Astrocyte (in vitro differentiated cells and primary cell): ENCODE results near the gene GMDS. TPM values are rescaled to one million over a fixed set of nuclear protein-coding genes. Genes with fewer than 3 reads are reported as not detected.

Experiments used
- DNase-seq: peaks from one replicate; pipeline ENCODE4 v3.0.0-alpha.2; 2010; ENCODE audit warnings: low read depth
- FAIRE-seq: peaks from 2 replicates; lab custom pipeline; 2011; peaks lifted over from hg19 to GRCh38; lab: Jason Lieb, UNC
- H2AFZ ChIP-seq: 2 replicates; pipeline ENCODE4 v1.6.0; 2012; ENCODE audit warnings: low read depth, low read length, inconsistent platforms
- H3K27ac ChIP-seq: 2 replicates; pipeline ENCODE4 v1.5.1; 2011; ENCODE audit warnings: low read depth, low read length, inconsistent platforms
- H3K27me3 ChIP-seq: 2 replicates; pipeline ENCODE4 v1.6.0; 2011; ENCODE audit warnings: low read length, inconsistent platforms; ENCODE audit not compliant: insufficient read depth
- H3K36me3 ChIP-seq: 2 replicates; pipeline ENCODE4 v1.5.1; 2011; ENCODE audit warnings: low read length, inconsistent platforms; ENCODE audit not compliant: insufficient read depth
- H3K4me1 ChIP-seq: 2 replicates; pipeline ENCODE4 v1.5.1; 2011; ENCODE audit warnings: low read length, inconsistent platforms; ENCODE audit not compliant: insufficient read depth
- H3K4me2 ChIP-seq: 2 replicates; pipeline ENCODE4 v1.6.0; 2012; ENCODE audit warnings: low read length, inconsistent platforms
- H3K4me3 ChIP-seq: 2 replicates; pipeline ENCODE4 v1.5.1; 2011; ENCODE audit warnings: low read depth, mild to moderate bottlenecking, low read length, inconsistent platforms; ENCODE audit not compliant: insufficient read depth
- H3K79me2 ChIP-seq: 2 replicates; pipeline ENCODE4 v1.6.0; 2012; ENCODE audit warnings: mild to moderate bottlenecking, low read length, inconsistent platforms; ENCODE audit not compliant: insufficient read depth
- H3K9ac ChIP-seq: 2 replicates; pipeline ENCODE4 v1.6.0; 2012; ENCODE audit warnings: mild to moderate bottlenecking, low read length, inconsistent platforms
- H3K9me3 ChIP-seq: 2 replicates; pipeline ENCODE4 v1.5.1; 2012; ENCODE audit warnings: low read depth, mild to moderate bottlenecking, low read length, inconsistent platforms; ENCODE audit not compliant: insufficient read depth
- H4K20me1 ChIP-seq: 2 replicates; pipeline ENCODE4 v1.6.0; 2012; ENCODE audit warnings: low read length, inconsistent platforms; ENCODE audit not compliant: insufficient read depth
- H3K27ac Mint-ChIP-seq: one replicate; pipeline ENCODE4 v1.8.0; 2021; ENCODE audit warnings: mild to moderate bottlenecking, mixed read lengths; ENCODE audit not compliant: unreplicated experiment
- H3K27me3 Mint-ChIP-seq: one replicate; pipeline ENCODE4 v1.8.0; 2021; ENCODE audit warnings: low read depth, mixed read lengths; ENCODE audit not compliant: unreplicated experiment
- H3K36me3 Mint-ChIP-seq: one replicate; pipeline ENCODE4 v1.8.0; 2021; ENCODE audit warnings: low read depth, mixed read lengths; ENCODE audit not compliant: unreplicated experiment
- H3K4me1 Mint-ChIP-seq: one replicate; pipeline ENCODE4 v1.8.0; 2021; ENCODE audit warnings: low read depth, mixed read lengths; ENCODE audit not compliant: unreplicated experiment
- H3K4me3 Mint-ChIP-seq: one replicate; pipeline ENCODE4 v1.8.0; 2021; ENCODE audit warnings: mild to moderate bottlenecking, moderate library complexity, mixed read lengths; ENCODE audit not compliant: unreplicated experiment
- H3K9me3 Mint-ChIP-seq: one replicate; pipeline ENCODE4 v1.8.0; 2021; ENCODE audit warnings: mild to moderate bottlenecking, mixed read lengths; ENCODE audit not compliant: unreplicated experiment
- CTCF ChIP-seq: IDR thresholded peaks from 2 replicates; pipeline ENCODE4 v1.5.1; 2011; ENCODE audit warnings: low read depth, mild to moderate bottlenecking, inconsistent platforms, low read length, moderate library complexity; ENCODE audit not compliant: insufficient read depth
- EZH2 ChIP-seq: IDR thresholded peaks from 2 replicates; pipeline ENCODE4 v1.6.1; 2012; ENCODE audit warnings: mild to moderate bottlenecking, low read length, inconsistent platforms; ENCODE audit not compliant: insufficient read depth
- total RNA-seq: library from RNA; stranded (reverse); gene quantifications from 2 replicates; pipeline ENCODE4 v1.2.1, GENCODE V29; 2021

GMDS gene
- total RNA-seq, 1 donor from 2014 or later, result 9.4 TPM

DNA sequence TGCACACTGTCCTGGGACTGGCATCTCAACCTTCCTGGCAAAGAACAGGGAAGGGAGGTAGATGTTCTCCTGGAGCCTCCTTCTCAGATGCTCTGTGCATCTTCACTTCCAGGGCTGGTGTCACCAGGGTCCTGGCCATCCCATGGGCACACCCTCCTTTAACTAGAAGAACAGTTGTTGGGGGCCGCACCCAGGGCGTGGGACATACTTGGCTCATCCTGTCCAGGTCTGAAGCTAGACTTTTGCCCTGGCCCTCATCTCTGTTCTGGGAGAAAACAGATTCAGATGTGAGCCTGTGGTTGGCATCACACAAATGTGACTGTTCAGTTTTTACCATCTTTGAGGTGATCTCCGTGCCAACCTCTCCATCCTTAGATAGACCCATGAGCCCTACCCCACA lies 594.0 kb downstream of the GMDS start:
- peaks cover 19% of the 10 kb centered on the region for H3K27me3 Mint-ChIP-seq
- FAIRE-seq (no peak), DNase-seq (no peak)
- no peak overlapping the region for H3K27ac Mint-ChIP-seq
- no peaks in the 10 kb centered on the region for H3K36me3 ChIP-seq
- no peaks in the 10 kb centered on the region for H3K79me2 ChIP-seq
- H3K27me3 ChIP-seq, result no peaks in the 10 kb centered on the region
- H3K4me1 Mint-ChIP-seq, result no peaks in the 10 kb centered on the region
- H3K4me3 ChIP-seq, result no peak overlapping the region
- H3K9me3 ChIP-seq, result no peaks in the 10 kb centered on the region
- H3K36me3 Mint-ChIP-seq, result no peaks in the 10 kb centered on the region
- no peak overlapping the region for H3K9ac ChIP-seq
- H3K4me2 ChIP-seq, result no peak overlapping the region
- peaks cover 6% of the 10 kb centered on the region for H3K9me3 Mint-ChIP-seq
- no peak overlapping the region for H3K27ac ChIP-seq
- H3K4me1 ChIP-seq, result no peaks in the 10 kb centered on the region
- no peak overlapping the region for H3K4me3 Mint-ChIP-seq
- no peak overlapping the region for H2AFZ ChIP-seq
- H4K20me1 ChIP-seq, result no peaks in the 10 kb centered on the region
- TF ChIP-seq EZH2, result no peak

GRCh38 chr6:1645466-1646185 lies 599.8 kb downstream of the GMDS start:
- Mint-ChIP-seq H3K36me3 (no peaks in the 10 kb centered on the region), H3K4me1 (no peaks in the 10 kb centered on the region), H3K4me3 (no peak overlapping the region), H3K27ac (no peak overlapping the region), H3K9me3 (peaks cover 6% of the 10 kb centered on the region), H3K27me3 (peaks cover 31% of the 10 kb centered on the region)
- TF ChIP-seq CTCF, result no peak
- no peak for TF ChIP-seq EZH2
- no peaks in the 10 kb centered on the region for H3K4me1 ChIP-seq
- H3K79me2 ChIP-seq, result no peaks in the 10 kb centered on the region
- no peaks in the 10 kb centered on the region for H3K27me3 ChIP-seq
- H4K20me1 ChIP-seq, result no peaks in the 10 kb centered on the region
- DNase-seq (no peak), FAIRE-seq (no peak)
- no peak overlapping the region for H2AFZ ChIP-seq
- H3K4me3 ChIP-seq, result no peak overlapping the region
- H3K27ac ChIP-seq, result no peak overlapping the region
- no peak overlapping the region for H3K4me2 ChIP-seq
- no peaks in the 10 kb centered on the region for H3K36me3 ChIP-seq
- H3K9me3 ChIP-seq, result no peaks in the 10 kb centered on the region
- no peak overlapping the region for H3K9ac ChIP-seq

DNA sequence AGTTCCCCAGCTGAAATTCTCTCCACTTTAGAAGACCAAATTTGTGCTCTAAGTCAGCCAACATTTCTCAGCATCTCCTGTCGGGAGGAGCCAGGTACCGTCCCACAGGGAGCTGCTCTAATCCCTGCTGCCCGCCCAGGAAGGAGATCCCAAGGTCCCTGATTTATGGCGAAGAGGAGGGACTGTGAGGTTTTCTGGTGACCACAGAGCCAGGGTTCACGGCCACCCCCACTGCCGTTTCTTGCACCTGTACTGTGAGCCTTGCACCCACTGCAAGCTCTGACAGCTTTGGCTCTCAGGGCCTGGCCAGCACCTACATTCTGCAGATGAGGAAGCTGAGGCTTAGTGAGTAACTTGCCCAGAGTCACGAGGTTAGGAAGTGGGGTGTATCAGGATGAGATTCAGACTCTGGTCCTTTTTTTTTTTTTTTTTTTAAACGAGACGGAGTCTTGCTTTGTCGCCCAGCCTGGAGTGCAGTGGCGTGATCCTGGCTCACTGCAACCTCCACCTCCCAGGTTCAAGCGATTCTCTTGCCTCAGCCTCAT lies 600.8 kb downstream of the GMDS start:
- H3K27ac Mint-ChIP-seq, result no peak overlapping the region
- no peak overlapping the region for H3K4me3 ChIP-seq
- no peaks in the 10 kb centered on the region for H3K27me3 ChIP-seq

More for the DNA sequence above, 600.8 kb downstream of the GMDS start:
- Histone ChIP-seq H2AFZ (no peak overlapping the region), H3K9me3 (no peaks in the 10 kb centered on the region), H4K20me1 (no peaks in the 10 kb centered on the region), H3K4me2 (no peak overlapping the region), H3K9ac (no peak overlapping the region), H3K27ac (no peak overlapping the region), H3K79me2 (no peaks in the 10 kb centered on the region), H3K36me3 (no peaks in the 10 kb centered on the region), H3K4me1 (no peaks in the 10 kb centered on the region)
- FAIRE-seq, result no peak
- TF ChIP-seq CTCF (no peak), EZH2 (no peak)
- Mint-ChIP-seq H3K4me3 (no peak overlapping the region), H3K9me3 (peaks cover 6% of the 10 kb centered on the region), H3K36me3 (no peaks in the 10 kb centered on the region), H3K4me1 (no peaks in the 10 kb centered on the region), H3K27me3 (peaks cover 34% of the 10 kb centered on the region)
- DNase-seq, result no peak
